HepG2 (cell line): ENCODE data around the gene CCSER1. TPM values are rescaled to one million over a fixed set of nuclear protein-coding genes. Genes with fewer than 3 reads are reported as not detected.

Experiments used
- ATAC-seq: fragments of 200-7000 bp; cut with Tn5 transposase; 3 replicates; pipeline ENCODE4 v1.9.1; 2020; ENCODE audit warnings: mild to moderate bottlenecking, moderate library complexity
- BruUV-seq: library from RNA; stranded (reverse); fragments of 400-500 nt; replicated peaks from 2 replicates; lab custom pipeline; 2021; lab: Mats Ljungman, UMichigan
- CTCF ChIA-PET: fragments of 300-600 bp; formaldehyde crosslinking; extraction: SDS; loops from one replicate; lab custom pipeline; 2021; ENCODE audit warnings: low total read pairs, inconsistent platforms, low intra/inter-chr PET ratio; lab: Yijun Ruan, JAX
- POLR2A ChIA-PET: fragments of 350-600 bp; sonication (Branson Sonifier 250); formaldehyde crosslinking; loops from one replicate; lab custom pipeline; 2020; ENCODE audit warnings: antibody characterized with exemption, inconsistent platforms; lab: Yijun Ruan, JAX
- DNase-seq: peaks from one replicate; pipeline ENCODE4 v3.0.0-alpha.2; 2015; ENCODE audit warnings: low spot score
- FAIRE-seq: peaks from 3 replicates; lab custom pipeline; 2011; peaks lifted over from hg19 to GRCh38; lab: Jason Lieb, UNC
- H2AFZ ChIP-seq: one replicate; pipeline ENCODE4 v1.6.1; 2011; ENCODE audit warnings: low read length, inconsistent platforms
- H3K27ac ChIP-seq: fragments of 300-600 bp; 3 replicates; pipeline ENCODE4 v1.8.0; 2011; ENCODE audit warnings: mixed run types, mild to moderate bottlenecking, mixed read lengths, low read length, inconsistent platforms; ENCODE audit not compliant: insufficient read depth; ENCODE audit errors: extremely low read length
- H3K27me3 ChIP-seq, 2 experiments: fragments of 200-600 bp in 1 of 2; 2 replicates in 1 of 2; 3 replicates in 1 of 2; pipeline versions ENCODE4 v1.6.0 to v1.8.0; 2011; ENCODE audit warnings: low read length in 2 of 2, mild to moderate bottlenecking in 2 of 2, moderate library complexity in 2 of 2, inconsistent platforms in 1 of 2; ENCODE audit not compliant: insufficient read depth in 2 of 2, control insufficient read depth in 1 of 2
- H3K36me3 ChIP-seq, 2 experiments: fragments of 200-600 bp in 1 of 2; replicated peaks in 1 of 2; 2 replicates in 1 of 2; 3 replicates in 1 of 2; pipeline versions ENCODE4 v1.5.1 to v1.8.0; 2011; ENCODE audit warnings: low read length in 2 of 2, inconsistent platforms in 1 of 2; ENCODE audit not compliant: insufficient read depth in 2 of 2, control insufficient read depth in 1 of 2
- H3K4me1 ChIP-seq: 2 replicates; pipeline ENCODE4 v1.5.1; 2012; ENCODE audit warnings: low read length, inconsistent platforms; ENCODE audit not compliant: insufficient read depth
- H3K4me2 ChIP-seq: 2 replicates; pipeline ENCODE4 v1.6.0; 2011; ENCODE audit warnings: low read depth, low read length, inconsistent platforms
- H3K4me3 ChIP-seq, 3 experiments: fragments of 200-600 bp in 1 of 3; sonication (generic), shearing (Covaris generic) in 1 of 3; replicated peaks in 1 of 3; 2 replicates each; pipeline ENCODE4 v1.5.1; 2011 to 2016; ENCODE audit warnings: low read length in 3 of 3, inconsistent platforms in 2 of 3, low read depth in 2 of 3, mild to moderate bottlenecking in 2 of 3, control low read depth in 1 of 3, mixed read lengths in 1 of 3; ENCODE audit not compliant: insufficient read depth in 1 of 3
- H3K79me2 ChIP-seq: one replicate; pipeline ENCODE4 v1.6.1; 2011; ENCODE audit warnings: low read length, inconsistent platforms; ENCODE audit not compliant: insufficient read depth
- H3K9ac ChIP-seq: 2 replicates; pipeline ENCODE4 v1.6.0; 2011; ENCODE audit warnings: mild to moderate bottlenecking, low read depth, low read length, inconsistent platforms; ENCODE audit not compliant: insufficient read depth
- H3K9me3 ChIP-seq: 2 replicates; pipeline ENCODE4 v1.5.1; 2012; ENCODE audit warnings: mild to moderate bottlenecking, low read length
- H4K20me1 ChIP-seq: 2 replicates; pipeline ENCODE4 v1.6.0; 2011; ENCODE audit warnings: inconsistent platforms, mild to moderate bottlenecking, low read length, moderate library complexity; ENCODE audit not compliant: insufficient read depth
- GRHL1 ChIP-seq: sonication (generic); formaldehyde crosslinking; conservative IDR thresholded peaks from 2 replicates; pipeline ENCODE4 v1.8.0; 2022; ENCODE audit warnings: missing genetic modification reagents
- HNF1B ChIP-seq: sonication (generic); formaldehyde crosslinking; IDR thresholded peaks from 2 replicates; pipeline ENCODE4 v1.5.1; 2020; ENCODE audit warnings: mild to moderate bottlenecking, moderate library complexity, missing genetic modification reagents
- IKZF1 ChIP-seq: fragments of 450-650 bp; IDR thresholded peaks from 2 replicates; pipeline ENCODE4 v1.7.1; 2016
- NR0B2 ChIP-seq: sonication (generic); formaldehyde crosslinking; IDR thresholded peaks from 2 replicates; pipeline ENCODE4 v1.4.0; 2020; ENCODE audit warnings: mild to moderate bottlenecking, missing genetic modification reagents
- PRMT3 ChIP-seq: sonication (generic); formaldehyde crosslinking; IDR thresholded peaks from 2 replicates; pipeline ENCODE4 v1.8.1; 2022; ENCODE audit warnings: low read depth, mild to moderate bottlenecking, moderate library complexity, missing genetic modification reagents, borderline replicate concordance
- SRSF1 ChIP-seq: fragments of 200-400 bp; formaldehyde crosslinking; optimal IDR thresholded peaks from 2 replicates; pipeline ENCODE3; 2017; ENCODE audit warnings: mild to moderate bottlenecking, low read depth, low read length, moderate library complexity
- THAP11 ChIP-seq: IDR thresholded peaks from 2 replicates; pipeline ENCODE4 v1.6.1; 2016; ENCODE audit warnings: missing biosample characterization, missing genetic modification reagents
- THAP7 ChIP-seq: sonication (generic); formaldehyde crosslinking; IDR thresholded peaks from 2 replicates; pipeline ENCODE4 v1.8.1; 2023; ENCODE audit warnings: mild to moderate bottlenecking, missing genetic modification reagents
- ZBTB1 ChIP-seq: sonication (generic); formaldehyde crosslinking; IDR thresholded peaks from 2 replicates; pipeline ENCODE4 v1.4.0; 2020; ENCODE audit warnings: missing genetic modification reagents, borderline replicate concordance
- ZBTB39 ChIP-seq: sonication (generic); formaldehyde crosslinking; IDR thresholded peaks from 2 replicates; pipeline ENCODE4 v1.5.0; 2020; ENCODE audit warnings: missing genetic modification reagents
- ZFX ChIP-seq: sonication (generic); formaldehyde crosslinking; IDR thresholded peaks from 2 replicates; pipeline ENCODE4 v1.4.0; 2020; ENCODE audit warnings: mild to moderate bottlenecking, low read depth, missing genetic modification reagents, moderate library complexity
- ZKSCAN5 ChIP-seq: sonication (generic); formaldehyde crosslinking; IDR thresholded peaks from 2 replicates; pipeline ENCODE4 v1.5.1; 2020; ENCODE audit warnings: mild to moderate bottlenecking, missing genetic modification reagents
- ZMAT3 ChIP-seq: sonication (generic); formaldehyde crosslinking; conservative IDR thresholded peaks from 2 replicates; pipeline ENCODE4 v1.7.0; 2021; ENCODE audit warnings: missing genetic modification reagents
- ZNF3 ChIP-seq: IDR thresholded peaks from 2 replicates; pipeline ENCODE4 v1.7.0; 2017; ENCODE audit warnings: inconsistent platforms
- ZNF335 ChIP-seq: sonication (generic); formaldehyde crosslinking; IDR thresholded peaks from 2 replicates; pipeline ENCODE4 v1.4.0; 2020; ENCODE audit warnings: missing genetic modification reagents
- ZNF557 ChIP-seq: sonication (generic); formaldehyde crosslinking; IDR thresholded peaks from 2 replicates; pipeline ENCODE4 v1.4.0; 2020; ENCODE audit warnings: missing genetic modification reagents
- ZNF652 ChIP-seq: IDR thresholded peaks from 2 replicates; pipeline ENCODE4 v1.6.1; 2016; ENCODE audit warnings: low read depth, borderline replicate concordance
- WGBS: methylation state at CpG from one replicate; pipeline ENCODE4 v1.1.6; 2017; ENCODE audit warnings: low lambda C conversion rate; 5-methylcytosine and 5-hydroxymethylcytosine counted together
- in situ Hi-C: cut with HindIII; loops from 2 replicates; pipeline ENCODE4 v1.10.0; 2017; ENCODE audit warnings: low pct_unique_long_range_greater_than_20kb; ENCODE audit not compliant: extremely low pct_ligation_motif_present
- intact Hi-C: fragments of 100-400 bp; cut with micrococcal nuclease; formaldehyde crosslinking; loops from one replicate; pipeline ENCODE4 v1.10.0; 2022; ENCODE audit not compliant: unreplicated experiment
- polyA plus RNA-seq, 8 experiments: library from polyadenylated mRNA; depleted of rRNA in 3 of 8; stranded (reverse) in 7 of 8; unstranded in 1 of 8; fragments of >200 nt; fragmentation: Illumina TruSeq in 4 of 8; extraction: Trizol in 4 of 8; gene quantifications; 2 replicates each; pipeline versions ENCODE4 v1.2.1 to v1.2.3, GENCODE V29; 2011 to 2016; ENCODE audit warnings: low read depth in 4 of 8, missing spikeins in 1 of 8, mixed read lengths in 1 of 8; ENCODE audit not compliant: insufficient read depth in 1 of 8
- total RNA-seq, 5 experiments: library from RNA; depleted of rRNA; stranded (reverse); fragments of >200 nt; fragmentation: Illumina TruSeq; extraction: Trizol; gene quantifications; 2 replicates each; pipeline ENCODE4 v1.2.3, GENCODE V29; 2016; ENCODE audit warnings: low read depth in 1 of 5

CCSER1 gene
- total and polyA plus RNA-seq, 2 of the 13 experiments (the other 11 are each of a cell fraction or from before 2014, with no cell fraction given) = not detected

- no peak for TF ChIP-seq GRHL1 (CRISPR knock-in tag)
- no peak for TF ChIP-seq ZNF3 (CRISPR knock-in tag)
- TF ChIP-seq ZNF652 (CRISPR knock-in tag) = no peak
- TF ChIP-seq ZBTB39 (CRISPR knock-in tag) = no peak
- TF ChIP-seq ZMAT3 (CRISPR knock-in tag) = no peak
- TF ChIP-seq ZKSCAN5 (CRISPR knock-in tag) = no peak
Measured at GRCh38 chr4:91279899-91280298, 1152.7 kb downstream of the CCSER1 start (continued).

- Histone ChIP-seq H2AFZ (no peak overlapping the region), H3K27ac (no peak overlapping the region), H3K27me3 (no peaks in the 10 kb centered on the region), H3K4me3 (no peak overlapping the region), H3K4me2 (no peak overlapping the region), H3K9ac (no peak overlapping the region), H4K20me1 (no peaks in the 10 kb centered on the region), H3K36me3 (no peaks in the 10 kb centered on the region), H3K9me3 (no peaks in the 10 kb centered on the region), H3K4me1 (no peaks in the 10 kb centered on the region), H3K79me2 (no peaks in the 10 kb centered on the region)
- no TSS peak for BruUV-seq
- no CpG with 5 or more reads among the region's 3 CpGs for WGBS
- in situ Hi-C loops = no loop called here
- intact Hi-C loops = no loop called here
- ChIA-PET POLR2A (no interaction called here), CTCF (no interaction called here)
- ATAC-seq (no peak), DNase-seq (no peak), FAIRE-seq (no peak)
- TF ChIP-seq NR0B2 (CRISPR knock-in tag) (no peak), THAP7 (CRISPR knock-in tag) (no peak), ZNF557 (CRISPR knock-in tag) (no peak), SRSF1 (no peak), ZNF335 (CRISPR knock-in tag) (no peak), ZFX (no peak), THAP11 (no peak), IKZF1 (no peak), ZBTB1 (CRISPR knock-in tag) (no peak), PRMT3 (CRISPR knock-in tag) (no peak), HNF1B (CRISPR knock-in tag) (no peak)
Measured at GRCh38 chr4:91280551-91281290, 1153.5 kb downstream of the CCSER1 start.
